ENCODE results near the gene TBXAS1. TPM values are rescaled to one million over a fixed set of nuclear protein-coding genes. Genes with fewer than 3 reads are reported as not detected.

The TBXAS1 gene
- total and polyA plus RNA-seq, 8 donors = 0.74 to 18.4 (median 2.2) TPM

DNA sequence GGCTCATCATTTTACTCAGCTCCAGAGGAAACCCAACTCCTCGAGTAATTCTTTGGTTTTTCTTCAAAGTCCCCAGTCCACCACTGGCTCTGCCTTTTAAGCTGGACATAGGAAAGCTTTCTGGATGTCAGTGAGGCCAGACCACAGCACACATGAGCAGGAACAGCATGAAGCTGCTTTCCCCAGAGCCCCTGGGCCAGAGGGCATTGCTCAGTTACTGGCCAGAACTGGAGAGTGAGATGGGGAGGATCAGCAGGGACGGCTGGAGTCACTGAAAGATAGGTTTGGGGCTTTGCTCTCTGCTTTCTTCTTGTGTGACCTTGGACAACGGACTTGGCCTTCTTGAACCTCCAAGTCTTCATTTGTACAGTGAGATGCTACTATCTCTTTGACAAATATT is 190.5 kb downstream of the TBXAS1 start:
- FAIRE-seq = no peak
- H3K27me3 ChIP-seq = no peaks in the 10 kb centered on the region
- no peak for TF ChIP-seq CTCF (IDR thresholded peaks at IDR 0.05)
- H3K4me1 ChIP-seq = no peaks in the 10 kb centered on the region
- intact Hi-C loops (cut with DNase I) = no loop called here
- H3K27ac ChIP-seq = no peak overlapping the region
- 55 to 59% methylated on average over 3 of the region's 3 CpGs for WGBS, 2 donors
- no peaks in the 10 kb centered on the region for H3K9me3 ChIP-seq
- no peak for ATAC-seq
- H3K36me3 ChIP-seq = peaks cover 0 to 16% (median 0%) of the 10 kb centered on the region in 3 donors
- DNase-seq = no peak
- no peak overlapping the region for H3K4me3 ChIP-seq

DNA sequence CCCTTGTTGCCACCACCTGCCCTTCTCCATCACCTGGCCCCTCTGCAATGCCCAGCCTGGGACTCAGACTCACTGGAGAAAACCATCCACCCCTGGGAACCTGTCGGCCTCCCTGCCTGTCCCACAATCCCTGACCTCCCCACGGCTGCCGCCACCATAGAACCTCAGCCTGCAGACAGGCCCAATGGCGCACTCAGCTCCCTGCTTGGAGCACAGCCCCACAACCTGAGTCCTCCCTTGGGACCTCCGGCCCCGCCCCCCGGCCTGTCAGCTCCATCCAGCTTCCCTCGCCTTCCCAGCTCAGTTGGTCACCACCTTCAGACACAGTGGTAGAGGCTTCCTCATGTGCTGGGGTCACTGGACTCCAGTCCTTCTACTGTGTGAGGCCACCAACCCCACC is 192.5 kb downstream of the TBXAS1 start:
- WGBS, 2 donors = 99% methylated on average over 8 of the region's 8 CpGs
- no peaks in the 10 kb centered on the region for H3K4me1 ChIP-seq
- no peak for FAIRE-seq
- DNase-seq = no peak
- TF ChIP-seq CTCF (IDR thresholded peaks at IDR 0.05) = no peak
- ATAC-seq = no peak
- no peaks in the 10 kb centered on the region for H3K9me3 ChIP-seq
- no peaks in the 10 kb centered on the region for H3K27me3 ChIP-seq
- H3K36me3 ChIP-seq = peaks cover 0 to 29% (median 0%) of the 10 kb centered on the region in 3 donors
- no peak overlapping the region for H3K4me3 ChIP-seq
- intact Hi-C loops (cut with DNase I) = no loop called here
- no peak overlapping the region for H3K27ac ChIP-seq

- Histone ChIP-seq H3K9me3 (no peaks in the 10 kb centered on the region), H3K4me3 (no peak overlapping the region), H3K27me3 (no peaks in the 10 kb centered on the region), H3K36me3 (peaks cover 0 to 30% (median 0%) of the 10 kb centered on the region in 3 donors), H3K4me1 (no peaks in the 10 kb centered on the region), H3K27ac (no peak overlapping the region)
- intact Hi-C loops (cut with DNase I) = no loop called here
- TF ChIP-seq CTCF (IDR thresholded peaks at IDR 0.05) = no peak
- peak in 2 of 6 donors; percentile 42 to 45 for DNase-seq
- 65 to 73% methylated on average over 7 of the region's 7 CpGs for WGBS, 2 donors
- peak; percentile 54 to 79 (median 74) for ATAC-seq
- no peak for FAIRE-seq
These were observed 193.6 kb downstream of the TBXAS1 start for GRCh38 chr7:140022582-140023211.

- Histone ChIP-seq H3K36me3 (peaks cover 0 to 30% (median 0%) of the 10 kb centered on the region in 3 donors), H3K4me1 (no peaks in the 10 kb centered on the region), H3K27me3 (no peaks in the 10 kb centered on the region), H3K9me3 (no peaks in the 10 kb centered on the region), H3K4me3 (no peak overlapping the region), H3K27ac (no peak overlapping the region)
- DNase-seq = no peak
- ATAC-seq = no peak
- FAIRE-seq = no peak
- WGBS, 2 donors = 84 to 87% methylated on average over 6 of the region's 6 CpGs
- intact Hi-C loops (cut with DNase I) = no loop called here
- no peak for TF ChIP-seq CTCF (IDR thresholded peaks at IDR 0.05)
These were observed 194.7 kb downstream of the TBXAS1 start for GRCh38 chr7:140023728-140024127.

DNA sequence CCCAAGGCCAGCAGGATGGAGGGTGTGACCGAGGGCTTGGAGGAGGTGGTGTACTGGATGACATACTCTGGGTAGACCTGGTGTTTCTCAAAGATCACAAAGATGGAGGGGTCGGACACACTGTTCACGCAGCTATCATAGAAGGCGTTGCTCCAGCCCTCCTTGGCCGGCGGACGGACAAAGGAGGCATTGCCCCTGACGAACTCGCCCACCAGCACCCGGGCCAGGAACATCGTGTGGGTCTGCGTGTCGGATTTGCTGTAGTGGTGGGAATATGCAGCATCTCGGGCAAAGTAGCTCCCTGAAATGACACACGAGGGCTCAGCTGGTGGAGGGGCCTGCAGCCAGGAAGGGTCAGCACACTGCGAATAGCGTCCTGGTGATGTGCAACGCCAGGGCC is 195.5 kb downstream of the TBXAS1 start:
- no peaks in the 10 kb centered on the region for H3K4me1 ChIP-seq
- FAIRE-seq (no peak), DNase-seq (no peak), ATAC-seq (no peak)
- no peaks in the 10 kb centered on the region for H3K9me3 ChIP-seq
- WGBS, 2 donors = 92 to 98% methylated on average over 18 of the region's 18 CpGs
- H3K36me3 ChIP-seq = peaks cover 0 to 30% (median 0%) of the 10 kb centered on the region in 3 donors
- intact Hi-C loops (cut with DNase I) = no loop called here
- no peaks in the 10 kb centered on the region for H3K27me3 ChIP-seq
- TF ChIP-seq CTCF (IDR thresholded peaks at IDR 0.05) = no peak
- no peak overlapping the region for H3K4me3 ChIP-seq
- no peak overlapping the region for H3K27ac ChIP-seq
